ENCODE results near the gene IDUA.

The IDUA gene

DNA sequence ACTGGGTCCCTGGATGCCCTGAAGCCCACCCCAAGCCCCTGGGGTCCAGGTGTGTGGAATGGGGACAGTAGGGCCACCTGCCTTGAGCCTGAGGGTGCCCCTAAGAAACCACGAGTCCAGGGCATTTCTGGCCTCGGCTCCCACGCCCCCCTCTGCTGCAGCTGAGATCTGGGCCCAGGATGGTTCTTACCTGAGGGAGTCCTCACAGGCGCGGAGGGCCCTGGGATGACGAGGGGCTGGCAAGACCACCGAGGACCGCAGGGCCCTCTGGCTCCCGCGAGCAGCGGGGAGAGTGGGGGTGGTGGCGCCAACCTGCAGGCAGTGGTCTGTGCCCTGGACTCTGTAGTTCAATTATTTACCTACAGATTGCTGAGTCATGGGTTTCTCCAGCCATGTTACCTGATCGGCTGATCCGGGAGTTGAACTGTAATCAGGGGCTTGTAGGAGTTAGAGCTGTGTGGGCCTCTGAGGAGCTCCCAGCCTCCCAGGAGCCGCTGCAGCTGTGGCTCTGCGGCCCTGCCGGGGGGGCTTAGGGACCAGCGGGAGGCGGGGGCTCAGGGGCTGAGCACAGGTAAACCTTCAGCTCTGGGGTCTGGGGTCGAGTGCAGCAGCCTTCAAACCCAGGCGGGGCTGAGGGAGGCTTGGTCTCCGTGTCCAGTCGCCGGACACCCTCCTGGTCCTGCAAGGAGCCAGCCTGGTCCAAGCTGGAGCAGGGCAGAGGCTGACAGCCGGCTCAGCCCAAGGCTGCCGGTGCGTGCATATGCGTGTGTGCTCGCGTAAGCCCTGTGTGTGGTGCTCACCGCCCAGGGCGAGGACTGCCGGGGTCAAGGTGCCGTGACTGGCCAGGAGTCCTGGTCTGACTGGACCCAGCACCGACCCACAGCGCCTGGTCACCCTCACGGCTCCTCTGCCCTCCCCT lies 6.5 kb downstream of the IDUA start, which contains the start of gene SLC26A1:
Gene SLC26A1, minus strand, starts transcription at position 294 of the 919 bp plus-strand sequence. CDS start 1,701 bp downstream, outside the sequence.
- Histone ChIP-seq H3K27me3 (ENCODE audit: insufficient read depth, low read depth, severe bottlenecking) (no peaks in the 10 kb centered on the region), H3K27ac (peak within 1 kb of the TSS; percentile 77), H3K9me3 (ENCODE audit: severe bottlenecking) (no peaks in the 10 kb centered on the region), H3K36me3 (peaks cover 14% of the 10 kb centered on the region), H3K4me3 (ENCODE audit: low read depth, low read length) (no peak within 1 kb of the TSS)
- peak; percentile 65 for DNase-seq
- TF ChIP-seq, protein P1, sequence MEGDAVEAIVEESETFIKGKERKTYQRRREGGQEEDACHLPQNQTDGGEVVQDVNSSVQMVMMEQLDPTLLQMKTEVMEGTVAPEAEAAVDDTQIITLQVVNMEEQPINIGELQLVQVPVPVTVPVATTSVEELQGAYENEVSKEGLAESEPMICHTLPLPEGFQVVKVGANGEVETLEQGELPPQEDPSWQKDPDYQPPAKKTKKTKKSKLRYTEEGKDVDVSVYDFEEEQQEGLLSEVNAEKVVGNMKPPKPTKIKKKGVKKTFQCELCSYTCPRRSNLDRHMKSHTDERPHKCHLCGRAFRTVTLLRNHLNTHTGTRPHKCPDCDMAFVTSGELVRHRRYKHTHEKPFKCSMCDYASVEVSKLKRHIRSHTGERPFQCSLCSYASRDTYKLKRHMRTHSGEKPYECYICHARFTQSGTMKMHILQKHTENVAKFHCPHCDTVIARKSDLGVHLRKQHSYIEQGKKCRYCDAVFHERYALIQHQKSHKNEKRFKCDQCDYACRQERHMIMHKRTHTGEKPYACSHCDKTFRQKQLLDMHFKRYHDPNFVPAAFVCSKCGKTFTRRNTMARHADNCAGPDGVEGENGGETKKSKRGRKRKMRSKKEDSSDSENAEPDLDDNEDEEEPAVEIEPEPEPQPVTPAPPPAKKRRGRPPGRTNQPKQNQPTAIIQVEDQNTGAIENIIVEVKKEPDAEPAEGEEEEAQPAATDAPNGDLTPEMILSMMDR (IDR thresholded peaks at IDR 0.05; ENCODE audit: low read depth, low read length) = peak; percentile 13; the same call in 1 of the 2 replicates

DNA sequence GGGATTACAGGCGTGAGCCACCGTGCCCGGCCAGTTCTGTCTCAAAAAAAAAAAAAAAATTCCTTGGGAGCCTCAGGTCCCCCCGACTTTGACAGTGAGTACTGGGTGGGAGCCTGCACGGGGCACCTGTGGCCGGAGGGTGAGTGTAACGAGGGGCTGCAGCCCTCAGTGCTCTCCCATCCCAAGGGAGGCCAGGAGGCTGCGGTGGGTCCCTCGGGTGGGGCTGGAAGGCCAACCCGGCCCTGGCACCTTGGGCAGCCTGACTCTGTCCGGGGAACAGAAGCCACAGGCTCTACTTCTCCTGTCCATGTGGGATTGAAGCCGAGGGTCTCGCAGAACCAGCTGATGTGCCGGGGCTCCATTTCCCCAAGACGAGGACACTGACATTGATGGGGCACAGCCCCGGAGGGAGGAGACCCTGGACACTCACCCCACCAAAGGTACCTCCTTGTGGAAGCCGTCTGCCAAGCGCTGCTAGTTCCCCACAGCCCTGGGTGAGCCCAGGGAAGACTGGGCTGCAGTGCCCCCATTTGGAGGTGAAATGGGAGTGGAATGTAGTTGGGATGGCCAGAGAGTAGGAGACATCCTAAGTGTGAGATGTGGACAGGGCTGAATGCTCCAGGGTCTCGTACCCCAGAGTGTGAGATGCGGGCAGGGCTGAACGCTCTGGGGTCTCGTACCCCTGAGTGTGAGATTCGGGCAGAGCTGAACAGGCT lies 8.6 kb downstream of the IDUA start:
- H3K27ac ChIP-seq = no peak overlapping the region
- no peaks in the 10 kb centered on the region for H3K9me3 ChIP-seq (ENCODE audit: severe bottlenecking)
- TF ChIP-seq, protein P1 (IDR thresholded peaks at IDR 0.05; ENCODE audit: low read depth, low read length) = no peak
- no peak overlapping the region for H3K4me3 ChIP-seq (ENCODE audit: low read depth, low read length)
- H3K36me3 ChIP-seq = peaks cover 4% of the 10 kb centered on the region
- no peak for DNase-seq
- no peaks in the 10 kb centered on the region for H3K27me3 ChIP-seq (ENCODE audit: insufficient read depth, low read depth, severe bottlenecking)

DNA sequence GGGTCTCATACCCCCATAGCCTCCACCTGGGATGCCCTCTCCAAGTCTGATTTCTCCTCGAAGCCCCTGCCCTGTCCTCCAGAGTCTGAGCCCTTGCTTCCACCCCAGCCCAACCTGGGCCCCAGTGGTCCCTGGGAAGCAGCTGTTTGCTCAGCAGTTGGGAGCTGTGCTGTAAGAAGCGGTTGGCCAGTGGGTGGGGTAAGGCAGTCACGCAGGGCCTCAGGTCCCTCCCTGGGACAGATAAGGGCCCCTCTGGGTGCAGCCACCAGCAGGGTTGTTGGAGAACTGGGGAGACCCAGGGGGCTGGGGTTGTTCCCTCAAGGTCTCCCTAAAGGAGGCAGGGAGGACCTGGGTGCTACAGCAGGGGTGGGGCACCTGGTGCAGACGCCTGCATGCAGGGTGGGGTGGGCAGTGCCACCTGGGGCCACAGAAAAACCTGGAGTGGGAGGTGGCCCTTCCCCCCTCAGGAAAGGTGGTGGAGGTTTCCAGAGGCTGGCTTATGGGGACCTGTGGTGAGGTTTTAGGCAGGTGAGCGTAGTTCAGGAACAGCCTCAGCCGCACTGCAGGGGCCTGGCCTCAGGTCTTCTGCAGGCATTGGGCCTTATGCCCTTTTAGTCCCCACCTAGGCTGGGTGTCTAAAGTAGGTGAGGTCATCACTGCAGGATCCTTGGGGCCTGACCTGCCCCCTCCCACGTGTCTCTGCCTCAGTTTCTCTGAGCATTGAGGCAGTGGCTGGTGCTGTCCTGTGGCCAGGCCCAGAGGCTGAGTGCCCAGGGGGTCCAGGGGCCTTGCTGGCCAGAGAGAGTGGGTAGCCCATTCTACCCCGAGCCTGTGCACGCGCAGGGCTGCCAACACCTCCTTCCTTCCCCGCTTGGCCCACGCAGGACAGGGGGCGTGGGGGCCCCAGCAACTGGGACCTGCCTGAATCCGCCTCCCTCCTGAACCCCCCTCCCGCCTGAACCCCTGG lies 9.5 kb downstream of the IDUA start:
- Histone ChIP-seq H3K36me3 (no peaks in the 10 kb centered on the region), H3K27me3 (ENCODE audit: insufficient read depth, low read depth, severe bottlenecking) (no peaks in the 10 kb centered on the region)

DNA sequence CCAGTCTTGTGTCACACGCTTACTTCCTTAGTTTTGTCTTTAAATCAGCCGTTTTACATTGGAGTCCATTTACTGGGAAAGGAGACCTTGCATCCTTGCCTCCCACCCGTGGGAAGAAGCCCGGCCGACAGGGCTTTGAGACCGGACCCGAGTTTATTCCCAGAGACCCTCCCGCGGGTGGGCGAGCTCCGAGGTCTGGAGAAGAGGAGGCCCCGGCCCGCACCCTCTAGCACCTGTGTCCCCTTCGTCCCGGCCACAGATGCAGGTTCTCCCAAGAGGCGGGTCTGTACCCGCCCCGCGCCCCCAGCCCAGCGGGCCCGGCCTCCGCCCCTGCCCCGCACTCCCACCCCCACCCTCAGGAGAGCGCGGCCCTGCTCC lies 10.1 kb downstream of the IDUA start:
- TF ChIP-seq, protein P1 (IDR thresholded peaks at IDR 0.05; ENCODE audit: low read depth, low read length) = no peak
- peak overlapping the region; percentile 1; the same call in 1 of the 2 replicates for H3K4me3 ChIP-seq (ENCODE audit: low read depth, low read length)
- no peaks in the 10 kb centered on the region for H3K36me3 ChIP-seq
- H3K27ac ChIP-seq = no peak overlapping the region
- DNase-seq = no peak
- no peaks in the 10 kb centered on the region for H3K9me3 ChIP-seq (ENCODE audit: severe bottlenecking)
- no peaks in the 10 kb centered on the region for H3K27me3 ChIP-seq (ENCODE audit: insufficient read depth, low read depth, severe bottlenecking)

More for the DNA sequence above, 9.5 kb downstream of the IDUA start:
- DNase-seq = no peak
- TF ChIP-seq, protein P1 (IDR thresholded peaks at IDR 0.05; ENCODE audit: low read depth, low read length) = no peak
- no peak overlapping the region for H3K4me3 ChIP-seq (ENCODE audit: low read depth, low read length)
- no peak overlapping the region for H3K27ac ChIP-seq
- H3K9me3 ChIP-seq (ENCODE audit: severe bottlenecking) = no peaks in the 10 kb centered on the region

DNA sequence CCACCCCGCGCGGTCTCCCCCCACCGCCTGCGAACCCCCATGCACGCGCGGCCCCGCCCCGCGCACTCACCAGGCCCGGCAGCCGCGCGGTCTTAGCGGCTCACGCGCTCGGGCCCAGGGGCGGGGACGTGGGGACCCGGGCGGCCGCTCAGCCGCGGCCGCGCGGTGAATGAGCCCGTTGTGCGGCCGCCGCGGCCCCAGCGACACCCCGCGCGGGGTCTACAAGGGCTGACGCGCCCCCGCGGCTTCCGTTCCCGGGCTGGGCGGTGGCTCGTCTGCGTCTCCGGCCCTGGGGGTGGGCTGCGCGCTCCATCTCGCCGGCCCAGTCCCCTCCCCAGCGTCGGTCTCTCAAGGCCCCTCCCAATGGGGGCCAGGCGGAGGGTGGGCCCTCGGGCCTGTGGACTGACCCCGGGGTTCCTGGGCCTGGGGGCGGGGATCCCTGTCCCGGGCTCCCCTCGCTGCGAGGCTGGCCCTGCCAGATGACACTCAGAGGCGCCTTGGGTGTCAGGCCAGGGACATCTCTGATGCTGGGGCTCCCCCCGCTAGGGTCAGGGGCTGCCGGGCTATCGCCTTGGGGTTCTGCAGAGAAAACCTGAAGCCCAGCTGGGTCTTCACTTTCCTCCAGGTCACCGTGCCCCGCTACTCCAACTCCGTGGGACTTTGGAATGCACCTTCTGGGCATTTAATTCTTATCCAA lies 10.7 kb downstream of the IDUA start:
- no peak for DNase-seq
- TF ChIP-seq, protein P1 (IDR thresholded peaks at IDR 0.05; ENCODE audit: low read depth, low read length) = no peak
- Histone ChIP-seq H3K36me3 (no peaks in the 10 kb centered on the region), H3K4me3 (ENCODE audit: low read depth, low read length) (peak overlapping the region; percentile 73), H3K27me3 (ENCODE audit: insufficient read depth, low read depth, severe bottlenecking) (no peaks in the 10 kb centered on the region), H3K27ac (no peak overlapping the region), H3K9me3 (ENCODE audit: severe bottlenecking) (no peaks in the 10 kb centered on the region)
